Right atrium auricular region (tissue), 2 donors: ENCODE measurements around the gene GTPBP1. TPM values are rescaled to one million over a fixed set of nuclear protein-coding genes. Genes with fewer than 3 reads are reported as not detected.

Experiments used
- DNase-seq: peaks from one replicate; pipeline ENCODE4 v3.0.0-alpha.2; 2019; ENCODE audit warnings: low spot score
- H3K27ac ChIP-seq, 2 donors: fragments of 200-600 bp; sonication (generic); 1 replicate in 1 of 2; 2 replicates in 1 of 2; pipeline ENCODE4 v1.5.1; 2016 to 2019
- H3K27me3 ChIP-seq, 2 donors: fragments of 200-600 bp; sonication (generic); one replicate each; pipeline versions ENCODE4 v1.5.1 to v1.6.0; 2017 to 2019
- H3K36me3 ChIP-seq: fragments of 200-600 bp; sonication (generic); one replicate; pipeline ENCODE4 v1.5.1; 2016
- H3K4me1 ChIP-seq, 2 donors: fragments of 200-600 bp; sonication (generic); one replicate each; pipeline versions ENCODE4 v1.5.1 to v1.6.0; 2017 to 2019
- H3K4me3 ChIP-seq, 2 donors: fragments of 200-600 bp; sonication (generic); 1 replicate in 1 of 2; 2 replicates in 1 of 2; pipeline ENCODE4 v1.5.1; 2017 to 2019; ENCODE audit warnings: mild to moderate bottlenecking in 1 of 2, moderate library complexity in 1 of 2
- H3K9me3 ChIP-seq, 2 donors: fragments of 200-600 bp; sonication (generic); one replicate each; pipeline ENCODE4 v1.5.1; 2019
- CTCF ChIP-seq, 2 donors: fragments of 200-600 bp; sonication (generic); IDR thresholded peaks; one replicate each; pipeline ENCODE4 v1.5.1; 2019; ENCODE audit warnings: antibody characterized with exemption in 2 of 2
- total RNA-seq, 2 donors: library from RNA; depleted of rRNA; stranded (reverse); fragments of >200 nt; gene quantifications; one replicate each; pipeline ENCODE4 v1.1.0, GENCODE V29; 2016

GTPBP1 gene
- total RNA-seq, 2 donors from 2014 or later: 23.2 to 32.2 TPM

DNA sequence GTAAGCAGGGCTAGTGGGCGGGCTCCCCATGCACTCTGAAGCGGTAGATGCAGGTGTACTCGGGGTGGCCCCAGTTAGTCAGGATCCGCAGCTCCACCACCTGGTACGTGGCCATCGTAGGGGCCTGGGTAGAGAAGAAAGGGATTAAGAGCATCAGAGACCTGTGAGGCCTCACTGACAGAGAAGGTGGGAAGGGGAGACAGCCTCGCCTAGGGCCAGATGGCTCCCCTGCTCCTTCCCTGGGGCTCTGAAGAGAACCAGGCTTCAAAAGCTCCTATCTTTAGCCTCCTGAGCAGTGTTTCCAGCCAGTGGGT, 30.5 kb downstream of the GTPBP1 start:
- Histone ChIP-seq H3K9me3 (no peaks in the 10 kb centered on the region), H3K36me3 (peaks cover 74% of the 10 kb centered on the region), H3K4me1 (peaks cover 0 to 39% of the 10 kb centered on the region in 2 donors), H3K27me3 (no peaks in the 10 kb centered on the region), H3K4me3 (no peak overlapping the region), H3K27ac (no peak overlapping the region)
- no peak for TF ChIP-seq CTCF (IDR thresholded peaks at IDR 0.05)
- DNase-seq: no peak

GRCh38 chr22:38737302-38738060, 31.7 kb downstream of the GTPBP1 start:
- TF ChIP-seq CTCF (IDR thresholded peaks at IDR 0.05): no peak
- Histone ChIP-seq H3K4me3 (no peak overlapping the region), H3K27ac (no peak overlapping the region), H3K27me3 (no peaks in the 10 kb centered on the region), H3K36me3 (peaks cover 79% of the 10 kb centered on the region), H3K9me3 (no peaks in the 10 kb centered on the region), H3K4me1 (peaks cover 0 to 30% of the 10 kb centered on the region in 2 donors)
- DNase-seq: no peak

DNA sequence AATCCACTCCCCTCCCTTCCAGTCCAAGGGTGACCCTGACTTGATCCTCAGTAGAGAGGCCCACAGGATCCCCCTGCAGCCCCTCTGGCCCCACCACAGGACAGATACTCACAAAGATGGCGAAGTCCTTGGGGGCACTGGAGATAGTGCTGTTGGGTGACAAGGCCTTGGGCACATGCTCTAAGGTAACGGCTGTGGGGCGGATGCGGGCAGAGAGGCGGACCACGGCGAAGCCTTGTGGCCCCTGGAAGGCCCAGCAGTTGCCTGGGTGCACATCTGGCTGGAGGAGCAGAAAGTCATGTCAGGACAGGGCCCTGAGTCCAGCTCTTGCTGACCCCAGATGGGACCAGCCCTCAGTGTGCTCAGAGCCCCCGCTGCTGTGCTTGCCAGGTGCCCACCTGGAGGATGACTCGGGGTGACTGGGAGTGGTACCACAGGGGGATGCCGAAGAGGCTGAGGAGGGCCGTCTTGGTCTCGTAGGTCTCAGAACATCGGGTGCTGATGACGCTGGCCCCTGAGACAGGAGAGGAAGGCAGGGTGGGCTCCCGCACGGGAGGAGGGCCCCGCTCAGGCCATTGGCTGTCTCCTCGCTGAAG, 32.8 kb downstream of the GTPBP1 start:
- Histone ChIP-seq H3K4me1 (peaks cover 0 to 19% of the 10 kb centered on the region in 2 donors), H3K4me3 (no peak overlapping the region), H3K27ac (no peak overlapping the region), H3K9me3 (no peaks in the 10 kb centered on the region), H3K36me3 (peaks cover 89% of the 10 kb centered on the region), H3K27me3 (no peaks in the 10 kb centered on the region)
- no peak for TF ChIP-seq CTCF (IDR thresholded peaks at IDR 0.05)
- DNase-seq: no peak

GRCh38 chr22:38739300-38740055, 33.7 kb downstream of the GTPBP1 start:
- Histone ChIP-seq H3K36me3 (peaks cover 98% of the 10 kb centered on the region), H3K4me1 (peaks cover 0 to 10% of the 10 kb centered on the region in 2 donors), H3K27me3 (no peaks in the 10 kb centered on the region), H3K9me3 (no peaks in the 10 kb centered on the region), H3K27ac (no peak overlapping the region), H3K4me3 (no peak overlapping the region)
- no peak for TF ChIP-seq CTCF (IDR thresholded peaks at IDR 0.05)
- DNase-seq: no peak

GRCh38 chr22:38740116-38740723, 34.5 kb downstream of the GTPBP1 start:
- Histone ChIP-seq H3K4me1 (peaks cover 0 to 4% of the 10 kb centered on the region in 2 donors), H3K36me3 (peaks cover 99% of the 10 kb centered on the region), H3K27ac (no peak overlapping the region), H3K27me3 (no peaks in the 10 kb centered on the region), H3K9me3 (no peaks in the 10 kb centered on the region), H3K4me3 (no peak overlapping the region)
- no peak for TF ChIP-seq CTCF (IDR thresholded peaks at IDR 0.05)
- no peak for DNase-seq
